ENCODE data around the gene KIRREL3. TPM values are rescaled to one million over a fixed set of nuclear protein-coding genes. Genes with fewer than 3 reads are reported as not detected.

Gene KIRREL3
- total RNA-seq, 2 donors from 2014 or later, result not detected

DNA sequence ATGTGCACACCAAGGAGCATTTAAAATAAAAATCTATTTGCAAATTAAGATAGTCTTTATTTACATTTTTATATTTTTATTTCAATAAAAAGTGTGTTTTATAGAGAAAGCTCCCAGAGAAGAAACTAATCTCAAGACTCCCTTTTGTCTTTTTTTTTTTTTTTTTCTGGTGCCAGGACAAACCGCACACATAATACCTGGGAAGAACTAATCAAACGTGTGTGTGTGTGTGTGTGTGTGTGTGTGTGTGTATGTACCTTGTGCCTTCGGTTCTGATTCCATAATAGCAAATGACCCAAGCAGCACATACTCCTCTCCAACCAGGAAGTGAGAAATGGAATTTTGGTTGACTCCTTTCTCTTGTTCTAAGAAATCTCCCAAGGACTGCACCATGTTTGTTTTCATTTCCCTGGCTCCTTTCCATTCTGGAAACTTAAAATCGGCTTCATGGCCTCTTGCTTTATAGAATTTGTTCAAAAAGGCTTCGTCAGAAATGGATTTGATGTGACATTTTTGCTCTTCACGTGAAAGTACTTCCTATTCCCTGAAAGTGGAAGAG is 579.8 kb downstream of the KIRREL3 start:
- DNase-seq (ENCODE audit: low spot score in 2 of 2), result no peak
- ATAC-seq, result no peak
- H3K9me3 Mint-ChIP-seq, result no peaks in the 10 kb centered on the region
- no peak overlapping the region for H3K27ac Mint-ChIP-seq
- H3K36me3 Mint-ChIP-seq, result no peaks in the 10 kb centered on the region

GRCh38 chr11:126419801-126420697 is 580.5 kb downstream of the KIRREL3 start:
- Mint-ChIP-seq H3K27ac (no peak overlapping the region), H3K36me3 (no peaks in the 10 kb centered on the region), H3K9me3 (no peaks in the 10 kb centered on the region)
- DNase-seq (ENCODE audit: low spot score in 2 of 2), result no peak
- no peak for ATAC-seq

GRCh38 chr11:126418887-126419286 is 581.7 kb downstream of the KIRREL3 start:
- ATAC-seq, result no peak
- H3K36me3 Mint-ChIP-seq, result no peaks in the 10 kb centered on the region
- H3K27ac Mint-ChIP-seq, result no peak overlapping the region

GRCh38 chr11:126417091-126417862 is 583.3 kb downstream of the KIRREL3 start:
- DNase-seq (ENCODE audit: low spot score in 2 of 2), result no peak
- H3K36me3 Mint-ChIP-seq, result no peaks in the 10 kb centered on the region
- ATAC-seq, result no peak
- H3K9me3 Mint-ChIP-seq, result no peaks in the 10 kb centered on the region
- no peak overlapping the region for H3K27ac Mint-ChIP-seq

More at GRCh38 chr11:126418887-126419286, 581.7 kb downstream of the KIRREL3 start:
- no peaks in the 10 kb centered on the region for H3K9me3 Mint-ChIP-seq
- no peak for DNase-seq (ENCODE audit: low spot score in 2 of 2)

DNA sequence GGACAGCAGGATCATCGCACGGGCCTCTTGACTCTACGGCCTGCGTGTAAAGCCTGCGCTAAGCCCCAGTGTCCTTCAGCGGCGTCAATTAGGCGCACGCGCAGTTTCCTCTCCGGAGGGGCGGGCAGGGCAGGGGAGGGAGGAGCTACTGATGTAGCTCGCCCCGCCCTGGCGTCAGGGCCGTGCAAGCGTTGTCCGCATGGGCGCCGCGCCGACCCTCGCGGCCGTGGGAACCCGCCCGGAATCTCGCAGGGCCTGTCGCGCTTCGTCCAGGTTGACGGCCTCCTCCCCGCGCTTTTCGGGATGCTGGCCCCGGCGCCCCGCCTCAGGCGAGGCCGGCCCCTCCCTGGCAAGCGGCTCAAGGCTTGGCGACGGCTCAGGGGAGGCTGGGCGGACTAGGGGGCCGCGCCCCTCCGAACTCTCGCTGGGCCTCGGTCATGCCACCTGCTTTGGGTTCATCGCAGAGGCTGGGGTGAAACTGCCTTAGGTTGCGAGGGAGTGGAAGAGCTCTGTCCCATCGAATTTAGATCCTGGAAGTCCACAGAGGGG is 584.0 kb downstream of the KIRREL3 start:
- ATAC-seq, result peak; percentile 99
- no peaks in the 10 kb centered on the region for H3K9me3 Mint-ChIP-seq
- H3K27ac Mint-ChIP-seq, result peak overlapping the region in 1 of 2 donors; percentile 70
- DNase-seq (ENCODE audit: low spot score in 2 of 2), result peak; percentile 65 to 70
- H3K36me3 Mint-ChIP-seq, result no peaks in the 10 kb centered on the region

GRCh38 chr11:126415669-126416420 is 584.7 kb downstream of the KIRREL3 start:
- Mint-ChIP-seq H3K9me3 (no peaks in the 10 kb centered on the region), H3K27ac (peak overlapping the region in 1 of 2 donors; percentile 70), H3K36me3 (no peaks in the 10 kb centered on the region)
- no peak for DNase-seq (ENCODE audit: low spot score in 2 of 2)
- no peak for ATAC-seq

DNA sequence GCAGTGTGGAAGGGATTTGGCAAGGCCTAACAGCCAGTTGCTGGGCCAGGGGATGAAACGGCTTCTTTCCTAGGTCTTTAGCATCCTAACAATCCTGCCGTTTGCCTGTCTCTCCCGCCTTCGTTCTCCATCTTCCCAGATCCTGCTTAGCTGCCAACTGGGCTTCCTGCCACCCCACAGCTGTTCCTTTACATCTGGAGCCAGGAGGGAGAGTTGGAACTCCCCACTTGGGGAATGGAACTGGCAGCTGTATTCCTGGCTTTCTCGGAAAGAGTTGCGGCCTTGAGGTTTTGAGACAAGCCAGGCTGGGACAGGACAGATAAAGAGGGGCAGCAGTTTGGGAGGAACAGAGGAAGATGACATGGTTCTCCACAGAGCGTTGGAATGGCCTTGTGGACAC is 585.4 kb downstream of the KIRREL3 start:
- H3K27ac Mint-ChIP-seq, result no peak overlapping the region

GRCh38 chr11:126414615-126415014 is 586.0 kb downstream of the KIRREL3 start:
- ATAC-seq (no peak), DNase-seq (ENCODE audit: low spot score in 2 of 2) (no peak)
- Mint-ChIP-seq H3K9me3 (no peaks in the 10 kb centered on the region), H3K36me3 (no peaks in the 10 kb centered on the region), H3K27ac (no peak overlapping the region)

More for the DNA sequence above, 585.4 kb downstream of the KIRREL3 start:
- Mint-ChIP-seq H3K36me3 (no peaks in the 10 kb centered on the region), H3K9me3 (no peaks in the 10 kb centered on the region)
- ATAC-seq (no peak), DNase-seq (ENCODE audit: low spot score in 2 of 2) (no peak)

- no peaks in the 10 kb centered on the region for H3K9me3 Mint-ChIP-seq
- H3K36me3 Mint-ChIP-seq, result no peaks in the 10 kb centered on the region
- ATAC-seq (no peak), DNase-seq (ENCODE audit: low spot score in 2 of 2) (no peak)
- no peak overlapping the region for H3K27ac Mint-ChIP-seq
Measured at GRCh38 chr11:126413843-126414405, 586.6 kb downstream of the KIRREL3 start.

GRCh38 chr11:126413426-126413825 is 587.1 kb downstream of the KIRREL3 start:
- ATAC-seq (no peak), DNase-seq (ENCODE audit: low spot score in 2 of 2) (no peak)
- Mint-ChIP-seq H3K36me3 (no peaks in the 10 kb centered on the region), H3K9me3 (no peaks in the 10 kb centered on the region), H3K27ac (no peak overlapping the region)

DNA sequence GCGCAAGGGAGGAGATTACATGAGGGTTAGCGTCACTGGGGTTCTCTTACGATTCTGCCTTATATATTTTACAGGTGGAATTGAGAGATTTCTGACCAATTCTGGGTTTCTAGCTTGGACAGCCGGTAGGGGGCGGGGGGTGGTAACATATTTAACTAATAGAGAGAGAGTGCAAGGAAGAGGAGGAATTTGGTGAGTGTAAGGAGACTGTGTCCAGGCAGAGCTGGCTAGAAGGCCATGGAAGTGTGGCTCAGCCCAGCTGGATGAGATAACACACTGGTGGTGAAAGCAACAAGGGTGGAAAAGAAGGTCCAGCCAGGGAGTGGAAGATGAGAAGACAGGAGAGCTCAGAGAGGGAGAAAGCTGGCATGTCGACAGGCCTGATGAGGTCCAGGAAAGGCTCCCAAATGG is 588.6 kb downstream of the KIRREL3 start:
- ATAC-seq, result no peak
- Mint-ChIP-seq H3K27ac (no peak overlapping the region), H3K36me3 (no peaks in the 10 kb centered on the region), H3K9me3 (no peaks in the 10 kb centered on the region)
- DNase-seq (ENCODE audit: low spot score in 2 of 2), result no peak

- H3K9me3 Mint-ChIP-seq, result no peaks in the 10 kb centered on the region
- ATAC-seq (no peak), DNase-seq (ENCODE audit: low spot score in 2 of 2) (no peak)
- no peaks in the 10 kb centered on the region for H3K36me3 Mint-ChIP-seq
- H3K27ac Mint-ChIP-seq, result peak overlapping the region in 1 of 2 donors; percentile 77
Measured at GRCh38 chr11:126410649-126411048, 589.9 kb downstream of the KIRREL3 start.

GRCh38 chr11:126409620-126409985 is 591.0 kb downstream of the KIRREL3 start:
- no peak overlapping the region for H3K27ac Mint-ChIP-seq
- no peaks in the 10 kb centered on the region for H3K9me3 Mint-ChIP-seq
- no peak for ATAC-seq

GRCh38 chr11:126408901-126409619 is 591.5 kb downstream of the KIRREL3 start:
- H3K9me3 Mint-ChIP-seq, result no peaks in the 10 kb centered on the region
- no peaks in the 10 kb centered on the region for H3K36me3 Mint-ChIP-seq
- H3K27ac Mint-ChIP-seq, result peak overlapping the region in 1 of 2 donors; percentile 92
- ATAC-seq (no peak), DNase-seq (ENCODE audit: low spot score in 2 of 2) (no peak)

More at GRCh38 chr11:126409620-126409985, 591.0 kb downstream of the KIRREL3 start:
- H3K36me3 Mint-ChIP-seq, result no peaks in the 10 kb centered on the region
- DNase-seq (ENCODE audit: low spot score in 2 of 2), result no peak

DNA sequence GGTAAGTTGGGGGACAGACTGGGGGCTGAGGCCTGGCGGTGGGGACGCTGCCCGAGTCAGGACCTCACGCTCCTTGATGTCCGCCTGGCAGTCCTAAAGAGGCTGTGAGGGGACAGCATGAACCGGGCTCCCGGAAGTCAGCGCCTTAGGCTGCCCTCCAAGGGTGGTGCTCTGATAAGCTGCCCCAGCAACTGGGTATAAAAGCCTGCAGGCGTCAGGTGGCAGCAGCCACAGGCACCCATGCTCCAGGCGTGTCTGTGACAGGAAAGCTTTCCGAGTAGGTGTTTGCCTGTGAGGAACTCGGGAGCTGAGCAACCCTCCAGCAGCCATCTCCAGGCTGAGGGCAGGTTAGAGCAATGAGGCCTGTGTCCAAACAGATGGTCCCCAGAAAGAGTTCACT is 592.1 kb downstream of the KIRREL3 start:
- Mint-ChIP-seq H3K27ac (no peak overlapping the region), H3K9me3 (no peaks in the 10 kb centered on the region), H3K36me3 (no peaks in the 10 kb centered on the region)
- DNase-seq (ENCODE audit: low spot score in 2 of 2) (no peak), ATAC-seq (no peak)
